Peyer's patch (tissue), 4 donors: ENCODE measurements around the gene HS2ST1. TPM values are rescaled to one million over a fixed set of nuclear protein-coding genes. Genes with fewer than 3 reads are reported as not detected.
A peak's percentile ranks its signal among the peaks of the same experiment; 100 is the strongest.

Source experiments
- DNase-seq, 3 donors: peaks; one replicate each; pipeline ENCODE4 v3.0.0-alpha.2; 2017 to 2019
- H3K27ac ChIP-seq, 4 donors: fragments of 200-600 bp; sonication (generic); one replicate each; pipeline ENCODE4 v1.5.1; 2016 to 2019
- H3K27me3 ChIP-seq, 2 donors: fragments of 200-600 bp; sonication (generic); one replicate each; pipeline ENCODE4 v1.5.1; 2019
- H3K36me3 ChIP-seq, 3 donors: fragments of 200-600 bp; sonication (generic); one replicate each; pipeline ENCODE4 v1.5.1; 2016 to 2019
- H3K4me1 ChIP-seq, 4 donors: fragments of 200-600 bp; sonication (generic); one replicate each; pipeline ENCODE4 v1.5.1; 2016 to 2019
- H3K4me3 ChIP-seq, 4 donors: fragments of 200-600 bp; sonication (generic); 1 replicate in 3 of 4; 2 replicates in 1 of 4; pipeline ENCODE4 v1.5.1; 2016 to 2019; ENCODE audit warnings: mild to moderate bottlenecking in 1 of 4
- H3K9me3 ChIP-seq, 4 donors: fragments of 200-600 bp; sonication (generic); one replicate each; pipeline ENCODE4 v1.5.1; 2016 to 2019; ENCODE audit warnings: mild to moderate bottlenecking in 1 of 4
- POLR2A ChIP-seq, 2 donors: fragments of 450-650 bp; IDR thresholded peaks; one replicate each; pipeline ENCODE4 v1.5.1; 2017; ENCODE audit warnings: antibody characterized with exemption in 2 of 2, mild to moderate bottlenecking in 2 of 2, moderate library complexity in 2 of 2
- total RNA-seq, 4 donors: library from RNA; depleted of rRNA; stranded (reverse); fragments of >200 nt; gene quantifications; one replicate each; pipeline ENCODE4 v1.1.0, GENCODE V29; 2016
- TF ChIP-seq, protein P1 (sequence below), 6 experiments: fragments of 450-650 bp in 4 of 6; fragments of 200-600 bp in 2 of 6; sonication (generic) in 1 of 6; IDR thresholded peaks; one replicate each; pipeline ENCODE4 v1.5.1; 2017 to 2019; ENCODE audit warnings: antibody characterized with exemption in 6 of 6, mild to moderate bottlenecking in 3 of 6, moderate library complexity in 1 of 6

HS2ST1 gene
- total RNA-seq, 4 donors from 2014 or later = 9.1 to 14.9 (median 10.3) TPM

GRCh38 chr1:87151500-87152421 is 237.3 kb downstream of the HS2ST1 start:
- Histone ChIP-seq H3K4me3 (peak overlapping the region; percentile 8 to 36 (median 32)), H3K27ac (peak overlapping the region in 3 of 4 donors; percentile 5 to 49 (median 19))
- DNase-seq = peak; percentile 37 to 72 (median 65)

DNA sequence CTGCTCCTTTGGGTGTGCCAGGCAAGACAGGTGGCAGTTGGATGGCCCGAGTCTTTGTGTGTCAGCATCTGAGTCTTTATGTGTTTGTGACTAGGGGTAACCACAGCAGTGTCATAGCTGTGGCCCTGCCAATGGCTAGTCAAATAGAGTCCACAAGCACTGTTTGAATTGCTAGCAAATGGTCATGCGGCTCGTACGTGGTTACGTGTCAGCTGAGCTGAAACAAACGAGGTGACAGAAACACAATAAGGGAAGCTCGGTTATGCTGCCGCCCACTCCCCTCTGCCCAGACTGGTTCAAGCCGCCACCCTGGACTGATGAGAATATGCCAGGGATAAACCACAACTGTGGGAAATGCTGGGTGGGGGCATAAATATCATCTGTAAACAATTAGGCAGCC is 239.9 kb downstream of the HS2ST1 start:
- H3K4me1 ChIP-seq = peaks cover 0 to 8% (median 0%) of the 10 kb centered on the region in 4 donors
- no peaks in the 10 kb centered on the region for H3K9me3 ChIP-seq
- H3K4me3 ChIP-seq = no peak overlapping the region
- H3K36me3 ChIP-seq = no peaks in the 10 kb centered on the region
- DNase-seq = no peak
- TF ChIP-seq, protein P1, sequence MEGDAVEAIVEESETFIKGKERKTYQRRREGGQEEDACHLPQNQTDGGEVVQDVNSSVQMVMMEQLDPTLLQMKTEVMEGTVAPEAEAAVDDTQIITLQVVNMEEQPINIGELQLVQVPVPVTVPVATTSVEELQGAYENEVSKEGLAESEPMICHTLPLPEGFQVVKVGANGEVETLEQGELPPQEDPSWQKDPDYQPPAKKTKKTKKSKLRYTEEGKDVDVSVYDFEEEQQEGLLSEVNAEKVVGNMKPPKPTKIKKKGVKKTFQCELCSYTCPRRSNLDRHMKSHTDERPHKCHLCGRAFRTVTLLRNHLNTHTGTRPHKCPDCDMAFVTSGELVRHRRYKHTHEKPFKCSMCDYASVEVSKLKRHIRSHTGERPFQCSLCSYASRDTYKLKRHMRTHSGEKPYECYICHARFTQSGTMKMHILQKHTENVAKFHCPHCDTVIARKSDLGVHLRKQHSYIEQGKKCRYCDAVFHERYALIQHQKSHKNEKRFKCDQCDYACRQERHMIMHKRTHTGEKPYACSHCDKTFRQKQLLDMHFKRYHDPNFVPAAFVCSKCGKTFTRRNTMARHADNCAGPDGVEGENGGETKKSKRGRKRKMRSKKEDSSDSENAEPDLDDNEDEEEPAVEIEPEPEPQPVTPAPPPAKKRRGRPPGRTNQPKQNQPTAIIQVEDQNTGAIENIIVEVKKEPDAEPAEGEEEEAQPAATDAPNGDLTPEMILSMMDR (IDR thresholded peaks at IDR 0.05) = no peak
- no peak for TF ChIP-seq POLR2A (IDR thresholded peaks at IDR 0.05)
- no peaks in the 10 kb centered on the region for H3K27me3 ChIP-seq
- H3K27ac ChIP-seq = no peak overlapping the region

More at GRCh38 chr1:87151500-87152421, 237.3 kb downstream of the HS2ST1 start:
- Histone ChIP-seq H3K4me1 (peaks cover 0 to 18% (median 0%) of the 10 kb centered on the region in 4 donors), H3K27me3 (no peaks in the 10 kb centered on the region), H3K9me3 (no peaks in the 10 kb centered on the region), H3K36me3 (no peaks in the 10 kb centered on the region)
- no peak for TF ChIP-seq POLR2A (IDR thresholded peaks at IDR 0.05)
- TF ChIP-seq, protein P1 (IDR thresholded peaks at IDR 0.05) = peak in 3 of 6 experiments; percentile 22 to 37 (median 31)

- DNase-seq = no peak
These were observed 240.7 kb downstream of the HS2ST1 start for GRCh38 chr1:87155170-87155569.

GRCh38 chr1:87155648-87156047 is 241.2 kb downstream of the HS2ST1 start:
- Histone ChIP-seq H3K27me3 (no peaks in the 10 kb centered on the region), H3K4me3 (no peak overlapping the region), H3K27ac (no peak overlapping the region), H3K36me3 (no peaks in the 10 kb centered on the region), H3K9me3 (no peaks in the 10 kb centered on the region), H3K4me1 (peaks cover 0 to 7% (median 0%) of the 10 kb centered on the region in 4 donors)
- DNase-seq = no peak
- no peak for TF ChIP-seq POLR2A (IDR thresholded peaks at IDR 0.05)
- TF ChIP-seq, protein P1 (IDR thresholded peaks at IDR 0.05) = no peak

More at GRCh38 chr1:87155170-87155569, 240.7 kb downstream of the HS2ST1 start:
- no peaks in the 10 kb centered on the region for H3K36me3 ChIP-seq
- TF ChIP-seq, protein P1 (IDR thresholded peaks at IDR 0.05) = no peak
- TF ChIP-seq POLR2A (IDR thresholded peaks at IDR 0.05) = no peak
- no peak overlapping the region for H3K27ac ChIP-seq
- no peaks in the 10 kb centered on the region for H3K27me3 ChIP-seq
- H3K4me1 ChIP-seq = peaks cover 0 to 7% (median 0%) of the 10 kb centered on the region in 4 donors
- no peaks in the 10 kb centered on the region for H3K9me3 ChIP-seq
- H3K4me3 ChIP-seq = no peak overlapping the region

GRCh38 chr1:87156124-87156523 is 241.7 kb downstream of the HS2ST1 start:
- H3K27ac ChIP-seq = no peak overlapping the region
- H3K4me3 ChIP-seq = no peak overlapping the region
- H3K27me3 ChIP-seq = no peaks in the 10 kb centered on the region
- peaks cover 0 to 7% (median 0%) of the 10 kb centered on the region in 4 donors for H3K4me1 ChIP-seq
- DNase-seq = no peak
- TF ChIP-seq, protein P1 (IDR thresholded peaks at IDR 0.05) = no peak
- TF ChIP-seq POLR2A (IDR thresholded peaks at IDR 0.05) = no peak
- H3K36me3 ChIP-seq = no peaks in the 10 kb centered on the region
- no peaks in the 10 kb centered on the region for H3K9me3 ChIP-seq
